HG03442 (cell line): ENCODE measurements around the gene SPPL2A.

Source experiments
- ATAC-seq: cut with Tn5 transposase; IDR thresholded peaks from one replicate; pipeline ENCODE4 v1.9.1; 2021; ENCODE audit warnings: mild to moderate bottlenecking, moderate library complexity; ENCODE audit not compliant: unreplicated experiment

The SPPL2A gene

GRCh38 chr15:50774450-50774849 lies 8.9 kb upstream of the SPPL2A start:
- ATAC-seq = no peak

- no peak for ATAC-seq
Observed at GRCh38 chr15:50773389-50773788, 7.9 kb upstream of the SPPL2A start.

- ATAC-seq = no peak
Observed at GRCh38 chr15:50767332-50767861, 1.9 kb upstream of the SPPL2A start.

- ATAC-seq = no peak
Observed at GRCh38 chr15:50764461-50765194, 878 bp downstream of the SPPL2A start.

GRCh38 chr15:50758712-50759205 lies 6.7 kb downstream of the SPPL2A start:
- ATAC-seq = no peak

GRCh38 chr15:50753463-50753862 lies 12.0 kb downstream of the SPPL2A start:
- no peak for ATAC-seq

- no peak for ATAC-seq
Observed at GRCh38 chr15:50751394-50751793, 14.1 kb downstream of the SPPL2A start.

GRCh38 chr15:50750227-50750705 lies 15.2 kb downstream of the SPPL2A start:
- ATAC-seq = no peak

GRCh38 chr15:50747523-50747922 lies 18.0 kb downstream of the SPPL2A start:
- no peak for ATAC-seq

GRCh38 chr15:50744601-50745000 lies 20.9 kb downstream of the SPPL2A start:
- ATAC-seq = no peak

GRCh38 chr15:50740955-50741354 lies 24.6 kb downstream of the SPPL2A start:
- no peak for ATAC-seq

- no peak for ATAC-seq
Observed at GRCh38 chr15:50736823-50737222, 28.7 kb downstream of the SPPL2A start.

GRCh38 chr15:50735156-50735555 lies 30.4 kb downstream of the SPPL2A start:
- no peak for ATAC-seq

GRCh38 chr15:50726315-50726714 lies 39.2 kb downstream of the SPPL2A start:
- no peak for ATAC-seq

GRCh38 chr15:50718700-50719125 lies 46.8 kb downstream of the SPPL2A start:
- no peak for ATAC-seq

- no peak for ATAC-seq
Observed at GRCh38 chr15:50712018-50712417, 53.5 kb downstream of the SPPL2A start.

- no peak for ATAC-seq
Observed at GRCh38 chr15:50710585-50710984, 54.9 kb downstream of the SPPL2A start.

GRCh38 chr15:50707878-50708427 lies 57.6 kb downstream of the SPPL2A start:
- no peak for ATAC-seq

- ATAC-seq = no peak
Observed at GRCh38 chr15:50702762-50703334, 62.7 kb downstream of the SPPL2A start.

GRCh38 chr15:50698101-50698500 lies 67.4 kb downstream of the SPPL2A start:
- ATAC-seq = no peak

GRCh38 chr15:50697109-50697797 lies 68.3 kb downstream of the SPPL2A start:
- no peak for ATAC-seq
